ENCODE measurements around the gene SUSD5. TPM values are rescaled to one million over a fixed set of nuclear protein-coding genes. Genes with fewer than 3 reads are reported as not detected.

Gene SUSD5
- total and polyA plus RNA-seq, 2 donors from 2014 or later = 1.2 to 13.8 TPM

DNA sequence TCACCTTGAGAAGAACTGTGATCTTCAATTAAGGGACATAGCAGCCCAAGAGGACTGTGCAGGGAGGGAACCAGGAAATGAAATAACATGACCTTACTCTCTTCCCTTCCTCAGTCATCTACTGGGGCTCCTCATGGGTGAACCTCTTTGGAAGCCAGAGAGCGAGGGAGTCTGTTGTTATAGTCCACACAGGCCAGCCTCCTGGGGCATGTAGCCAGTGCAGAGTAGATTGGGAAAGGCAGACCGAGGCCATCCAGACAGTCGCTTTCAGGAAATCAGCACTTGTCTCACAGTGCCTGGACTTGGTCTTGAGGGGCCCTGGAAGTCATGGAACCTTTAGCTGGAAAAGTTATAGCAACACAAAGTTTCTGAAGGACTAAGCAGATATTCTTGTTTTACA lies 98.7 kb downstream of the SUSD5 start:
- H3K9ac ChIP-seq (ENCODE audit: low read length in 3 of 3) = no peak overlapping the region
- DNase-seq = no peak
- H3K27me3 ChIP-seq (ENCODE audit: control insufficient read depth, insufficient read depth, low read length) = no peaks in the 10 kb centered on the region
- no peak overlapping the region for H3K4me3 ChIP-seq (ENCODE audit: low read length in 3 of 3)
- no peaks in the 10 kb centered on the region for H3K9me3 ChIP-seq (ENCODE audit: control insufficient read depth in 2 of 3, insufficient read depth in 1 of 3, low read length in 3 of 3)
- FAIRE-seq = no peak
- H3K27ac ChIP-seq (ENCODE audit: low read depth in 2 of 2, low read length in 2 of 2) = no peak overlapping the region
- intact Hi-C loops (cut with DNase I) = no loop called here
- peaks cover 0 to 3% (median 3%) of the 10 kb centered on the region in 3 donors for H3K4me1 ChIP-seq (ENCODE audit: control insufficient read depth in 2 of 3, insufficient read depth in 2 of 3, low read depth in 1 of 3, low read length in 3 of 3)
- TF ChIP-seq, protein P1, sequence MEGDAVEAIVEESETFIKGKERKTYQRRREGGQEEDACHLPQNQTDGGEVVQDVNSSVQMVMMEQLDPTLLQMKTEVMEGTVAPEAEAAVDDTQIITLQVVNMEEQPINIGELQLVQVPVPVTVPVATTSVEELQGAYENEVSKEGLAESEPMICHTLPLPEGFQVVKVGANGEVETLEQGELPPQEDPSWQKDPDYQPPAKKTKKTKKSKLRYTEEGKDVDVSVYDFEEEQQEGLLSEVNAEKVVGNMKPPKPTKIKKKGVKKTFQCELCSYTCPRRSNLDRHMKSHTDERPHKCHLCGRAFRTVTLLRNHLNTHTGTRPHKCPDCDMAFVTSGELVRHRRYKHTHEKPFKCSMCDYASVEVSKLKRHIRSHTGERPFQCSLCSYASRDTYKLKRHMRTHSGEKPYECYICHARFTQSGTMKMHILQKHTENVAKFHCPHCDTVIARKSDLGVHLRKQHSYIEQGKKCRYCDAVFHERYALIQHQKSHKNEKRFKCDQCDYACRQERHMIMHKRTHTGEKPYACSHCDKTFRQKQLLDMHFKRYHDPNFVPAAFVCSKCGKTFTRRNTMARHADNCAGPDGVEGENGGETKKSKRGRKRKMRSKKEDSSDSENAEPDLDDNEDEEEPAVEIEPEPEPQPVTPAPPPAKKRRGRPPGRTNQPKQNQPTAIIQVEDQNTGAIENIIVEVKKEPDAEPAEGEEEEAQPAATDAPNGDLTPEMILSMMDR (IDR thresholded peaks at IDR 0.05; ENCODE audit: borderline replicate concordance, extremely low read depth, insufficient read depth) = no peak
- peaks cover 2 to 10% (median 10%) of the 10 kb centered on the region in 3 donors for H3K36me3 ChIP-seq (ENCODE audit: control insufficient read depth in 2 of 3, insufficient read depth in 3 of 3, low read length in 3 of 3)

DNA sequence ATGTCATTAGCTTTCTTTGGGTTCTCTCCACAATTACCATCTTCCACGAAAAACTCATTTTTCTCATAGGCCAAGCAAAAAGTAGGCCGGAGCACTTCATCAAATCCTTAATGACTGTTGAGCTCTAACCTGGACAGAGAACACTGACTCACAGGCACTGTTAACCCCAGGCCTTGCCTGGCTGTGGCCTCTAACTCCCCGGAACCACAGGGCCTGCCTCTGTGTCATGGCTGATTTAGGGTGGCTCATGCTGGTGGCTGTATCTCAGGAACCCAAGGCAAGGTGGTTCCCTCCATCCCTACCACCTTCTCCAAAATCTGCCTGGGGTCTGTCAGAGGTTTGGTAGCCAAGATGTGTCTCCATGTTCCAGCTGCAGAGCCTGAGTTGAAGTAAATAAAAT lies 101.1 kb downstream of the SUSD5 start:
- no peak overlapping the region for H3K9ac ChIP-seq (ENCODE audit: low read length in 3 of 3)
- H3K4me3 ChIP-seq (ENCODE audit: low read length in 3 of 3) = no peak overlapping the region
- FAIRE-seq (no peak), DNase-seq (no peak)
- no peak overlapping the region for H3K27ac ChIP-seq (ENCODE audit: low read depth in 2 of 2, low read length in 2 of 2)
- H3K27me3 ChIP-seq (ENCODE audit: control insufficient read depth, insufficient read depth, low read length) = no peaks in the 10 kb centered on the region
- TF ChIP-seq, protein P1 (IDR thresholded peaks at IDR 0.05; ENCODE audit: borderline replicate concordance, extremely low read depth, insufficient read depth) = no peak
- H3K36me3 ChIP-seq (ENCODE audit: control insufficient read depth in 2 of 3, insufficient read depth in 3 of 3, low read length in 3 of 3) = peaks cover 0 to 2% (median 0%) of the 10 kb centered on the region in 3 donors
- peaks cover 0 to 7% (median 3%) of the 10 kb centered on the region in 3 donors for H3K4me1 ChIP-seq (ENCODE audit: control insufficient read depth in 2 of 3, insufficient read depth in 2 of 3, low read depth in 1 of 3, low read length in 3 of 3)
- H3K9me3 ChIP-seq (ENCODE audit: control insufficient read depth in 2 of 3, insufficient read depth in 1 of 3, low read length in 3 of 3) = no peaks in the 10 kb centered on the region
- intact Hi-C loops (cut with DNase I) = no loop called here

DNA sequence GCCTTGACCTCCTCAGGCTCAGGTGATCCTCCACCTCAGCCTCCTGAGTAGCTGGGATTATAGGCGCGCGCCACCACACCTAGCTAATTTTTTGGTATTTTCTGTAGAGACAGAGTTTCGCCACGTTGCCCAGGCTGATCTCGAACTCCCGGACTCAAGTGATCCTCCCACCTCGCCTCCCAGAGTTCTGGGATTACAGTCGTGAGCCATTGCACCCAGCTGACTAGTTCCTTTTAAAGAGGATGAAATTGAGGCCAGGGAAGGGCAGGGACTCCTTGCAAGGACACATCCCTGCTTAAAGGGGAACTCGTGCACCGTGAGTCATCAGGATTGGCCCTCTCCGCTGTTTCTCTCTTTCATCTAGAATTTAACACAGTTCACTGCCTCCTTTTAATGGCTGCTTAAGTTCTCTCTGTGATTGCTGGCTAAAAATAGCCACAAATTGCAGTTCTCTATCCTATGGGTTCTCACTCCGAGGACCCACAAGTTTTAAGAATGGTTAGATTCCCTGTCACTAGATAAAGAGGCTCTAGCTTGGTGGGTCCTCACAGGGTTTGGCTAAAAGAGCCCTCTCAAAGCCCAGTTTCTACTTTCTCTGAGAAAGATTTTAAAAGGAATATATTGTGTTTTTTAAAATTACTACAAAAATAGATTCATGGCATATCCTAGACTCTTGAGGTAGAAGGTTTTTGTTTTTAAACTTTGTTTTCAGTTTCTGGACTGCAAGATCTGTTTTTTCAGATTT lies 103.4 kb downstream of the SUSD5 start:
- intact Hi-C loops (cut with DNase I) = no loop called here
- H3K9me3 ChIP-seq (ENCODE audit: control insufficient read depth in 2 of 3, insufficient read depth in 1 of 3, low read length in 3 of 3) = no peaks in the 10 kb centered on the region
- H3K9ac ChIP-seq (ENCODE audit: low read length in 3 of 3) = peak overlapping the region in 1 of 3 donors; percentile 80
- no peaks in the 10 kb centered on the region for H3K36me3 ChIP-seq (ENCODE audit: control insufficient read depth in 2 of 3, insufficient read depth in 3 of 3, low read length in 3 of 3)
- FAIRE-seq (no peak), DNase-seq (peak; percentile 22 to 86 (median 53))
- no peaks in the 10 kb centered on the region for H3K27me3 ChIP-seq (ENCODE audit: control insufficient read depth, insufficient read depth, low read length)
- peak overlapping the region; percentile 93 to 98 for H3K27ac ChIP-seq (ENCODE audit: low read depth in 2 of 2, low read length in 2 of 2)
- peak overlapping the region; percentile 1 to 87 (median 64) for H3K4me3 ChIP-seq (ENCODE audit: low read length in 3 of 3)
- H3K4me1 ChIP-seq (ENCODE audit: control insufficient read depth in 2 of 3, insufficient read depth in 2 of 3, low read depth in 1 of 3, low read length in 3 of 3) = peaks cover 0 to 7% (median 3%) of the 10 kb centered on the region in 3 donors
- TF ChIP-seq, protein P1 (IDR thresholded peaks at IDR 0.05; ENCODE audit: borderline replicate concordance, extremely low read depth, insufficient read depth) = no peak
